HCT116 (cell line): ENCODE measurements around the gene LIPM. TPM values are rescaled to one million over a fixed set of nuclear protein-coding genes. Genes with fewer than 3 reads are reported as not detected.

ENCODE experiments used
- ATAC-seq: fragments of 200-7000 bp; cut with Tn5 transposase; 2 replicates; pipeline ENCODE4 v1.9.1; 2020; ENCODE audit warnings: mild to moderate bottlenecking, moderate library complexity
- BruUV-seq: library from RNA; stranded (reverse); fragments of 400-500 nt; replicated peaks from 2 replicates; lab custom pipeline; 2021; lab: Mats Ljungman, UMichigan
- CTCF ChIA-PET: fragments of 300-600 bp; sonication (Branson Sonifier 250); formaldehyde crosslinking; loops from one replicate; lab custom pipeline; 2021; ENCODE audit warnings: antibody characterized with exemption; lab: Charles Lee
- POLR2A ChIA-PET: fragments of 300-600, 350-600 bp; sonication (Branson Sonifier 250); formaldehyde crosslinking; loops from one replicate; lab custom pipeline; 2021; ENCODE audit warnings: antibody characterized with exemption; lab: Charles Lee
- RAD21 ChIA-PET, 2 experiments: fragments of 300-600 bp; sonication (Branson Sonifier 250); formaldehyde crosslinking; loops; one replicate each; lab custom pipeline; 2023; ENCODE audit warnings: low total read pairs in 2 of 2; ENCODE audit not compliant: uncharacterized antibody in 2 of 2, unreplicated experiment in 2 of 2, low non-redundant PET in 1 of 2; lab: Charles Lee
- DNase-seq: peaks from one replicate; pipeline ENCODE4 v3.0.0-alpha.2; 2010; ENCODE audit warnings: low read depth, low spot score
- H2AFZ ChIP-seq: fragments of 200-600 bp; shearing (Covaris generic), sonication (generic); 2 replicates; pipeline ENCODE4 v1.6.1; 2017; ENCODE audit warnings: low read depth, mixed run types, mixed read lengths, antibody characterized with exemption, low read length; ENCODE audit not compliant: poor library complexity, severe bottlenecking
- H3K27ac ChIP-seq: 2 replicates; pipeline ENCODE4 v1.5.1; 2012; ENCODE audit warnings: low read depth, low read length
- H3K27me3 ChIP-seq: fragments of 200-600 bp; sonication (generic); 2 replicates; pipeline ENCODE4 v1.6.1; 2016; ENCODE audit warnings: mixed run types, low read length, mixed read lengths; ENCODE audit not compliant: insufficient read depth
- H3K36me3 ChIP-seq, 2 experiments: fragments of 200-500 bp in 1 of 2; fragments of 200-600 bp in 1 of 2; sonication (Bioruptor generic) in 1 of 2; sonication (generic) in 1 of 2; 2 replicates each; pipeline versions ENCODE4 v1.5.1 to v1.6.1; 2014 to 2016; ENCODE audit warnings: low read length in 2 of 2, inconsistent platforms in 1 of 2, mixed read lengths in 1 of 2, mixed run types in 1 of 2; ENCODE audit not compliant: insufficient read depth in 2 of 2, control insufficient read depth in 1 of 2
- H3K4me1 ChIP-seq, 2 experiments: fragments of 200-600 bp in 1 of 2; sonication (generic) in 1 of 2; 2 replicates each; pipeline versions ENCODE4 v1.5.1 to v1.6.1; 2012 to 2017; ENCODE audit warnings: low read length in 2 of 2, inconsistent platforms in 1 of 2, mild to moderate bottlenecking in 1 of 2, mixed read lengths in 1 of 2, mixed run types in 1 of 2, moderate library complexity in 1 of 2; ENCODE audit not compliant: insufficient read depth in 2 of 2, control insufficient read depth in 1 of 2
- H3K4me2 ChIP-seq: fragments of 200-600 bp; sonication (generic); 2 replicates; pipeline ENCODE4 v1.6.1; 2017; ENCODE audit warnings: mixed run types, low read length, mixed read lengths
- H3K4me3 ChIP-seq, 2 experiments: fragments of 200-600 bp in 1 of 2; sonication (generic) in 1 of 2; replicated peaks in 1 of 2; 2 replicates each; pipeline ENCODE4 v1.5.1; 2011 to 2016; ENCODE audit warnings: low read length in 2 of 2, control low read depth in 1 of 2, low read depth in 1 of 2, mild to moderate bottlenecking in 1 of 2, mixed read lengths in 1 of 2, mixed run types in 1 of 2
- H3K79me2 ChIP-seq: fragments of 200-600 bp; sonication (generic); 2 replicates; pipeline ENCODE4 v1.6.1; 2017; ENCODE audit warnings: mild to moderate bottlenecking, mixed run types, low read length, moderate library complexity, mixed read lengths; ENCODE audit not compliant: insufficient read depth
- H3K9ac ChIP-seq: fragments of 200-600 bp; sonication (generic); 2 replicates; pipeline ENCODE4 v1.6.1; 2016; ENCODE audit warnings: low read length, mixed read lengths
- H3K9me2 ChIP-seq: fragments of 200-600 bp; sonication (generic), shearing (Covaris generic); 2 replicates; pipeline ENCODE4 v1.6.1; 2017; ENCODE audit warnings: mixed run types, mild to moderate bottlenecking, moderate library complexity; ENCODE audit not compliant: insufficient read depth
- H3K9me3 ChIP-seq, 2 experiments: fragments of 200-500 bp in 1 of 2; fragments of 200-600 bp in 1 of 2; sonication (Bioruptor generic) in 1 of 2; sonication (generic) in 1 of 2; 2 replicates each; pipeline ENCODE4 v1.6.1; 2014 to 2017; ENCODE audit warnings: low read length in 2 of 2, mixed read lengths in 2 of 2, inconsistent platforms in 1 of 2, low read depth in 1 of 2, mild to moderate bottlenecking in 1 of 2, mixed run types in 1 of 2, moderate library complexity in 1 of 2; ENCODE audit not compliant: control insufficient read depth in 1 of 2, insufficient read depth in 1 of 2
- H4K20me1 ChIP-seq: fragments of 200-600 bp; sonication (generic), shearing (Covaris generic); 2 replicates; pipeline ENCODE4 v1.6.1; 2017; ENCODE audit warnings: mixed run types, mild to moderate bottlenecking, moderate library complexity; ENCODE audit not compliant: insufficient read depth
- CBX3 ChIP-seq: IDR thresholded peaks from 2 replicates; pipeline ENCODE4 v1.6.1; 2012; ENCODE audit warnings: low read depth
- CEBPB ChIP-seq: IDR thresholded peaks from 2 replicates; pipeline ENCODE4 v1.6.1; 2012; ENCODE audit warnings: low read depth
- EGR1 ChIP-seq: IDR thresholded peaks from 2 replicates; pipeline ENCODE4 v1.6.1; 2012; ENCODE audit warnings: low read depth
- ELF1 ChIP-seq: IDR thresholded peaks from 2 replicates; pipeline ENCODE4 v1.6.1; 2012; ENCODE audit warnings: low read depth, borderline replicate concordance
- EZH2 ChIP-seq: fragments of 200-600 bp; sonication (generic); IDR thresholded peaks from 2 replicates; pipeline ENCODE4 v1.6.1; 2017; ENCODE audit warnings: antibody characterized with exemption, mixed run types
- EZH2phosphoT487 ChIP-seq: fragments of 200-600 bp; IDR thresholded peaks from 2 replicates; pipeline ENCODE4 v1.6.1; 2018; ENCODE audit warnings: antibody characterized with exemption, borderline replicate concordance
- JUND ChIP-seq: IDR thresholded peaks from 2 replicates; pipeline ENCODE4 v1.6.1; 2012
- POLR2A ChIP-seq: IDR thresholded peaks from 2 replicates; pipeline ENCODE4 v1.7.0; 2011; ENCODE audit warnings: borderline replicate concordance; ENCODE audit not compliant: insufficient read depth, insufficient read length; ENCODE audit errors: extremely low read depth
- POLR2AphosphoS5 ChIP-seq: IDR thresholded peaks from 2 replicates; pipeline ENCODE4 v1.6.1; 2011; ENCODE audit warnings: mild to moderate bottlenecking, low read depth, low read length, moderate library complexity
- RAD21 ChIP-seq: IDR thresholded peaks from 2 replicates; pipeline ENCODE4 v1.6.1; 2012; ENCODE audit warnings: low read depth, mild to moderate bottlenecking
- SIN3A ChIP-seq: IDR thresholded peaks from 2 replicates; pipeline ENCODE4 v1.6.1; 2012; ENCODE audit warnings: low read depth
- SP1 ChIP-seq: IDR thresholded peaks from 2 replicates; pipeline ENCODE4 v1.6.1; 2012; ENCODE audit warnings: low read depth
- TCF7L2 ChIP-seq: IDR thresholded peaks from 2 replicates; pipeline ENCODE4 v1.7.0; 2011; ENCODE audit warnings: borderline replicate concordance, inconsistent platforms; ENCODE audit not compliant: insufficient read depth, insufficient read length; ENCODE audit errors: extremely low read depth
- YY1 ChIP-seq: IDR thresholded peaks from 2 replicates; pipeline ENCODE4 v1.6.1; 2011; ENCODE audit warnings: low read length, low read depth, moderate library complexity, mild to moderate bottlenecking; ENCODE audit not compliant: insufficient replicate concordance; ENCODE audit errors: extremely low read depth
- ZFX ChIP-seq: fragments of 450-650 bp; IDR thresholded peaks from 2 replicates; pipeline ENCODE4 v1.6.1; 2017
- ZNF274 ChIP-seq: fragments of 200-500 bp; sonication (Bioruptor generic); IDR thresholded peaks from 2 replicates; pipeline ENCODE4 v1.6.1; 2014; ENCODE audit warnings: mild to moderate bottlenecking, low read depth, low read length, inconsistent platforms
- intact Hi-C: fragments of 100-400 bp; cut with micrococcal nuclease; formaldehyde crosslinking; loops from 2 replicates; pipeline ENCODE4 v1.10.0; 2022
- total RNA-seq: library from RNA; stranded (reverse); gene quantifications from one replicate; pipeline ENCODE4 v1.2.1, GENCODE V29; 2021; ENCODE audit not compliant: unreplicated experiment
- TF ChIP-seq, protein P1 (sequence below): IDR thresholded peaks from 2 replicates; pipeline ENCODE4 v1.6.1; 2012
- TF ChIP-seq, protein P2 (sequence below): IDR thresholded peaks from 2 replicates; pipeline ENCODE4 v1.6.1; 2012; ENCODE audit warnings: low read depth
- TF ChIP-seq, protein P3 (sequence below), 3 experiments: fragments of 200-600 bp in 1 of 3; sonication (generic) in 1 of 3; IDR thresholded peaks in 2 of 3; conservative IDR thresholded peaks in 1 of 3; 2 replicates each; pipeline ENCODE4 v1.5.1; 2012 to 2017; ENCODE audit warnings: low read depth in 2 of 3, low read length in 2 of 3, antibody characterized with exemption in 1 of 3, borderline replicate concordance in 1 of 3, control low read depth in 1 of 3, mild to moderate bottlenecking in 1 of 3, mixed read lengths in 1 of 3, mixed run types in 1 of 3, moderate library complexity in 1 of 3; ENCODE audit not compliant: insufficient read depth in 1 of 3

Gene LIPM
- total RNA-seq, 1 experiment from 2014 or later = not detected

DNA sequence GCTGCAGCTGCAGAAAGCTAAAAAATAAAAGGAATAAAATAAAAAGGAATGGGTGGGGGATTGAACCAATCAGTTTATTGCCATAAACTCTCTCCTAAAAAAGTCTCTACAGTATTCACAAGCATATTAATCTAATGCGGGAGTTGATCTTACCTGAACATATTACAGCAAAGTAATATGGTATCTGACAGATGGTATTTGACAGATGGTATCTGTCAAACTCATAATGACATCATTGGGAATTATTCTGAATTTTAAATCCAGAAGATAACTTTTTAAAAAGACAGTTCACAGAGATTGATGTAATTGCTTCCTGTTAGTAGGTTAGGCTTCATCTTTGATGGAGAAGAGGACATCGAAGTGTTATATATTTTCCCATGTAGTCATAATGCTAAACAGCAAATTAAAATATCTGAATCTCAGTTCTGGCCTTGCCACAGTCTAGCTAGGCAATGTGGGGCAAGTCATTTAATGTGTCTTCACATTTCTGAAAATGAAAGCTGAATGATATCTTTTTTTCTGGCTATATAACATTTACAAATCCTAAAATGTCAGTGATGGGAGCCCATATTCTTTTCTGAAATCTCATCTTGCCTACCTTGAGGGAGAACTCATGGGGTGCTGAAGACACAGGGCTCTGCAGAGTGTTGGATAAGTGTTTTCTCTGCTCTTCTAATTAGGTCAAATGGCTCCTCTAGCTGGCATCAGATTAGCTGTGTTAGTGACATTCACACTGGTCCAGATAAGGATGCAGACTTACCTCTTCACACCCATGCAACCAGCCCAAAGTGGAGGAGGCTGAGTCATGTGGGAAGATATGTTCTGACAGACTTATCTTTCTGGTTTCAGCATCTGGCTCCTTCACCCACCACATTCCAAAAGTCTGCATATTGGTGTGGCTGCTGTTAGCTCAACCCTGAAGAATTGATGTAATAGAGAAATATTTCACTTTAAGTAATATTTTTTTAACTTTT lies 2.1 kb upstream of the LIPM start:
- ChIA-PET POLR2A (no interaction called here), CTCF (no interaction called here), RAD21 (no interaction called here)
- H2AFZ ChIP-seq = no peak overlapping the region
- no peaks in the 10 kb centered on the region for H3K9me2 ChIP-seq
- no peaks in the 10 kb centered on the region for H3K4me1 ChIP-seq
- ATAC-seq = no peak
- no peaks in the 10 kb centered on the region for H3K79me2 ChIP-seq
- no peaks in the 10 kb centered on the region for H3K27me3 ChIP-seq
- no peaks in the 10 kb centered on the region for H3K36me3 ChIP-seq
- TF ChIP-seq EGR1 = no peak
- TF ChIP-seq SIN3A = no peak
- TF ChIP-seq SP1 = no peak
- no peak for TF ChIP-seq CBX3
- no peak for TF ChIP-seq TCF7L2
- TF ChIP-seq EZH2 = no peak
- no peak for TF ChIP-seq RAD21
- TF ChIP-seq JUND = no peak
- TF ChIP-seq ZNF274 = no peak
- TF ChIP-seq YY1 = no peak
- no peak for TF ChIP-seq EZH2phosphoT487
- no peak for TF ChIP-seq ZFX
- TF ChIP-seq, protein P1, sequence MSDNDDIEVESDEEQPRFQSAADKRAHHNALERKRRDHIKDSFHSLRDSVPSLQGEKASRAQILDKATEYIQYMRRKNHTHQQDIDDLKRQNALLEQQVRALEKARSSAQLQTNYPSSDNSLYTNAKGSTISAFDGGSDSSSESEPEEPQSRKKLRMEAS = no peak
- no peak for TF ChIP-seq ELF1
- TF ChIP-seq POLR2AphosphoS5 = no peak
- TF ChIP-seq POLR2A = no peak
- no peak for TF ChIP-seq CEBPB
- TF ChIP-seq, protein P2, sequence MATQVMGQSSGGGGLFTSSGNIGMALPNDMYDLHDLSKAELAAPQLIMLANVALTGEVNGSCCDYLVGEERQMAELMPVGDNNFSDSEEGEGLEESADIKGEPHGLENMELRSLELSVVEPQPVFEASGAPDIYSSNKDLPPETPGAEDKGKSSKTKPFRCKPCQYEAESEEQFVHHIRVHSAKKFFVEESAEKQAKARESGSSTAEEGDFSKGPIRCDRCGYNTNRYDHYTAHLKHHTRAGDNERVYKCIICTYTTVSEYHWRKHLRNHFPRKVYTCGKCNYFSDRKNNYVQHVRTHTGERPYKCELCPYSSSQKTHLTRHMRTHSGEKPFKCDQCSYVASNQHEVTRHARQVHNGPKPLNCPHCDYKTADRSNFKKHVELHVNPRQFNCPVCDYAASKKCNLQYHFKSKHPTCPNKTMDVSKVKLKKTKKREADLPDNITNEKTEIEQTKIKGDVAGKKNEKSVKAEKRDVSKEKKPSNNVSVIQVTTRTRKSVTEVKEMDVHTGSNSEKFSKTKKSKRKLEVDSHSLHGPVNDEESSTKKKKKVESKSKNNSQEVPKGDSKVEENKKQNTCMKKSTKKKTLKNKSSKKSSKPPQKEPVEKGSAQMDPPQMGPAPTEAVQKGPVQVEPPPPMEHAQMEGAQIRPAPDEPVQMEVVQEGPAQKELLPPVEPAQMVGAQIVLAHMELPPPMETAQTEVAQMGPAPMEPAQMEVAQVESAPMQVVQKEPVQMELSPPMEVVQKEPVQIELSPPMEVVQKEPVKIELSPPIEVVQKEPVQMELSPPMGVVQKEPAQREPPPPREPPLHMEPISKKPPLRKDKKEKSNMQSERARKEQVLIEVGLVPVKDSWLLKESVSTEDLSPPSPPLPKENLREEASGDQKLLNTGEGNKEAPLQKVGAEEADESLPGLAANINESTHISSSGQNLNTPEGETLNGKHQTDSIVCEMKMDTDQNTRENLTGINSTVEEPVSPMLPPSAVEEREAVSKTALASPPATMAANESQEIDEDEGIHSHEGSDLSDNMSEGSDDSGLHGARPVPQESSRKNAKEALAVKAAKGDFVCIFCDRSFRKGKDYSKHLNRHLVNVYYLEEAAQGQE = no peak
- TF ChIP-seq, protein P3, sequence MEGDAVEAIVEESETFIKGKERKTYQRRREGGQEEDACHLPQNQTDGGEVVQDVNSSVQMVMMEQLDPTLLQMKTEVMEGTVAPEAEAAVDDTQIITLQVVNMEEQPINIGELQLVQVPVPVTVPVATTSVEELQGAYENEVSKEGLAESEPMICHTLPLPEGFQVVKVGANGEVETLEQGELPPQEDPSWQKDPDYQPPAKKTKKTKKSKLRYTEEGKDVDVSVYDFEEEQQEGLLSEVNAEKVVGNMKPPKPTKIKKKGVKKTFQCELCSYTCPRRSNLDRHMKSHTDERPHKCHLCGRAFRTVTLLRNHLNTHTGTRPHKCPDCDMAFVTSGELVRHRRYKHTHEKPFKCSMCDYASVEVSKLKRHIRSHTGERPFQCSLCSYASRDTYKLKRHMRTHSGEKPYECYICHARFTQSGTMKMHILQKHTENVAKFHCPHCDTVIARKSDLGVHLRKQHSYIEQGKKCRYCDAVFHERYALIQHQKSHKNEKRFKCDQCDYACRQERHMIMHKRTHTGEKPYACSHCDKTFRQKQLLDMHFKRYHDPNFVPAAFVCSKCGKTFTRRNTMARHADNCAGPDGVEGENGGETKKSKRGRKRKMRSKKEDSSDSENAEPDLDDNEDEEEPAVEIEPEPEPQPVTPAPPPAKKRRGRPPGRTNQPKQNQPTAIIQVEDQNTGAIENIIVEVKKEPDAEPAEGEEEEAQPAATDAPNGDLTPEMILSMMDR (IDR thresholded peaks at IDR 0.05 in 2 of 3, conservative IDR thresholded peaks at IDR 0.05 in 1 of 3; ENCODE audit: borderline replicate concordance in 1 of 3, insufficient read depth in 1 of 3, low read depth in 2 of 3, low read length in 2 of 3) = no peak
- BruUV-seq = no TSS peak
- no peak overlapping the region for H3K4me2 ChIP-seq
- no peak overlapping the region for H3K4me3 ChIP-seq
- no peak overlapping the region for H3K9ac ChIP-seq
- DNase-seq = no peak
- H3K9me3 ChIP-seq = no peaks in the 10 kb centered on the region
- no peaks in the 10 kb centered on the region for H4K20me1 ChIP-seq
- intact Hi-C loops = no loop called here
- no peak overlapping the region for H3K27ac ChIP-seq
